HepG2 (cell line): ENCODE data around the gene HTRA2. TPM values are rescaled to one million over a fixed set of nuclear protein-coding genes. Genes with fewer than 3 reads are reported as not detected.

ENCODE experiments used
- ATF3 ChIP-seq: sonication (generic); formaldehyde crosslinking; IDR thresholded peaks from 2 replicates; pipeline ENCODE4 v1.4.0; 2020; ENCODE audit warnings: missing genetic modification reagents
- CENPT ChIP-seq: sonication (generic); formaldehyde crosslinking; IDR thresholded peaks from 2 replicates; pipeline ENCODE4 v1.8.0; 2022; ENCODE audit warnings: low read depth, mild to moderate bottlenecking, moderate library complexity, missing genetic modification reagents
- ELK4 ChIP-seq: sonication (generic); formaldehyde crosslinking; IDR thresholded peaks from 2 replicates; pipeline ENCODE4 v1.9.0; 2021; ENCODE audit warnings: missing genetic modification reagents, borderline replicate concordance
- HES4 ChIP-seq: sonication (generic); formaldehyde crosslinking; IDR thresholded peaks from 2 replicates; pipeline ENCODE4 v1.9.0; 2021; ENCODE audit warnings: mild to moderate bottlenecking, missing genetic modification reagents, borderline replicate concordance
- HINFP ChIP-seq: sonication (generic); formaldehyde crosslinking; IDR thresholded peaks from 2 replicates; pipeline ENCODE4 v1.4.0; 2020; ENCODE audit warnings: low read depth, mild to moderate bottlenecking, missing genetic modification reagents
- HOXA3 ChIP-seq: sonication (generic); formaldehyde crosslinking; IDR thresholded peaks from 2 replicates; pipeline ENCODE4 v1.5.0; 2020; ENCODE audit warnings: missing genetic modification reagents
- KDM2A ChIP-seq: sonication (generic); formaldehyde crosslinking; IDR thresholded peaks from 2 replicates; pipeline ENCODE4 v1.4.0; 2020; ENCODE audit warnings: low read depth, missing genetic modification reagents, borderline replicate concordance
- MAF1 ChIP-seq: sonication (generic); formaldehyde crosslinking; IDR thresholded peaks from 2 replicates; pipeline ENCODE4 v1.5.0; 2020; ENCODE audit warnings: missing genetic modification reagents, borderline replicate concordance
- NAIF1 ChIP-seq: sonication (generic); formaldehyde crosslinking; IDR thresholded peaks from 2 replicates; pipeline ENCODE4 v1.5.0; 2020; ENCODE audit warnings: mild to moderate bottlenecking, missing genetic modification reagents, borderline replicate concordance
- POLR2A ChIP-seq, 2 experiments: IDR thresholded peaks; 2 replicates each; pipeline ENCODE4 v1.6.1; 2011; ENCODE audit warnings: low read depth in 2 of 2, low read length in 2 of 2, mild to moderate bottlenecking in 1 of 2, moderate library complexity in 1 of 2; ENCODE audit not compliant: insufficient read depth in 1 of 2
- RFX5 ChIP-seq: IDR thresholded peaks from 2 replicates; pipeline ENCODE4 v1.6.1; 2011; ENCODE audit warnings: low read depth, low read length, improper control_type of control experiment
- SOX13 ChIP-seq, 3 experiments: fragments of 450-650 bp in 1 of 3; sonication (generic) in 1 of 3; formaldehyde crosslinking in 1 of 3; IDR thresholded peaks in 2 of 3; conservative IDR thresholded peaks in 1 of 3; 2 replicates each; pipeline versions ENCODE4 v1.5.0 to v1.6.1; 2016 to 2020; ENCODE audit warnings: antibody characterized with exemption in 1 of 3, mild to moderate bottlenecking in 1 of 3, missing compliant biosample characterization in 1 of 3, missing genetic modification reagents in 1 of 3, moderate library complexity in 1 of 3
- TBX2 ChIP-seq: sonication (generic); formaldehyde crosslinking; IDR thresholded peaks from 2 replicates; pipeline ENCODE4 v1.5.0; 2020; ENCODE audit warnings: missing genetic modification reagents, mild to moderate bottlenecking, borderline replicate concordance
- ZBTB44 ChIP-seq: sonication (generic); formaldehyde crosslinking; IDR thresholded peaks from 2 replicates; pipeline ENCODE4 v1.4.0; 2020; ENCODE audit warnings: missing genetic modification reagents
- ZNF609 ChIP-seq: sonication (generic); formaldehyde crosslinking; IDR thresholded peaks from 2 replicates; pipeline ENCODE4 v1.4.0; 2020; ENCODE audit warnings: mild to moderate bottlenecking, missing genetic modification reagents, borderline replicate concordance
- ZNF816 ChIP-seq: sonication (generic); formaldehyde crosslinking; IDR thresholded peaks from 2 replicates; pipeline ENCODE4 v1.8.0; 2022; ENCODE audit warnings: missing genetic modification reagents, mild to moderate bottlenecking, borderline replicate concordance
- ZNF878 ChIP-seq: sonication (generic); formaldehyde crosslinking; IDR thresholded peaks from 2 replicates; pipeline ENCODE4 v1.8.1; 2023; ENCODE audit warnings: mild to moderate bottlenecking, missing genetic modification reagents, moderate library complexity
- polyA plus RNA-seq, 8 experiments: library from polyadenylated mRNA; depleted of rRNA in 3 of 8; stranded (reverse) in 7 of 8; unstranded in 1 of 8; fragments of >200 nt; fragmentation: Illumina TruSeq in 4 of 8; extraction: Trizol in 4 of 8; gene quantifications; 2 replicates each; pipeline versions ENCODE4 v1.2.1 to v1.2.3, GENCODE V29; 2011 to 2016; ENCODE audit warnings: low read depth in 4 of 8, missing spikeins in 1 of 8, mixed read lengths in 1 of 8; ENCODE audit not compliant: insufficient read depth in 1 of 8
- total RNA-seq, 5 experiments: library from RNA; depleted of rRNA; stranded (reverse); fragments of >200 nt; fragmentation: Illumina TruSeq; extraction: Trizol; gene quantifications; 2 replicates each; pipeline ENCODE4 v1.2.3, GENCODE V29; 2016; ENCODE audit warnings: low read depth in 1 of 5

Gene HTRA2
- total and polyA plus RNA-seq, 2 of the 13 experiments (the other 11 are each of a cell fraction or from before 2014, with no cell fraction given) = 47.7 to 50.3 TPM

- 0 out of 2 replicates have a peak, but pooled peaks have one; percentile 47 for TF ChIP-seq ZBTB44
- TF ChIP-seq CENPT (CRISPR knock-in tag) = 0 out of 2 replicates have a peak, but pooled peaks have one; percentile 80
- no peak; the same call in 1 of the 2 replicates for TF ChIP-seq ZNF878 (CRISPR knock-in tag)
- TF ChIP-seq HES4 (CRISPR knock-in tag) = peak; percentile 90
- TF ChIP-seq POLR2A (IDR thresholded peaks at IDR 0.05; ENCODE audit: insufficient read depth in 1 of 2, low read depth in 2 of 2, low read length in 2 of 2) = peak in 1 of 2 experiments; percentile 33; a peak in 1 of 4 replicates
- TF ChIP-seq ZNF816 (CRISPR knock-in tag) = peak; percentile 92; the same call in 1 of the 2 replicates
- peak; percentile 68; the same call in 1 of the 2 replicates for TF ChIP-seq HOXA3 (CRISPR knock-in tag)
- TF ChIP-seq HINFP (CRISPR knock-in tag) = no peak
- no peak for TF ChIP-seq RFX5
- 0 out of 2 replicates have a peak, but pooled peaks have one; percentile 27 for TF ChIP-seq MAF1 (CRISPR knock-in tag)
- peak; percentile 35; the same call in 1 of the 2 replicates for TF ChIP-seq SOX13 (IDR thresholded peaks at IDR 0.05)
- peak in 1 of 2 experiments; percentile 3; a peak in 1 of 4 replicates for TF ChIP-seq SOX13 (CRISPR knock-in tag; conservative IDR thresholded peaks at IDR 0.05 in 1 of 2, IDR thresholded peaks at IDR 0.05 in 1 of 2)
- TF ChIP-seq TBX2 (CRISPR knock-in tag) = peak; percentile 77
- TF ChIP-seq ELK4 (CRISPR knock-in tag) = no peak
- TF ChIP-seq NAIF1 (CRISPR knock-in tag) = 0 out of 2 replicates have a peak, but pooled peaks have one; percentile 5
- TF ChIP-seq KDM2A = peak; percentile 75
- TF ChIP-seq ZNF609 (CRISPR knock-in tag) = no peak
- TF ChIP-seq ATF3 = peak; percentile 25; the same call in 1 of the 2 replicates
Observed at GRCh38 chr2:74502720-74503505, 26.8 kb upstream of the HTRA2 start (continued).
